Activated T-helper 17 cell treated with anti-CD3 and anti-CD28 coated beads, Interleukin-2, amount 50 U/mL, for 72 hours (primary cell): ENCODE measurements around the gene SLC26A11. TPM values are rescaled to one million over a fixed set of nuclear protein-coding genes. Genes with fewer than 3 reads are reported as not detected.

Source experiments
- ATAC-seq: fragments of 150-1000 bp; cut with Tn5 transposase; replicated peaks from 2 replicates; pipeline ENCODE4 v1.10.0; 2021; ENCODE audit warnings: mild to moderate bottlenecking, moderate library complexity
- H3K27ac Mint-ChIP-seq: one replicate; pipeline ENCODE4 v1.8.0; 2022; ENCODE audit warnings: mixed read lengths
- H3K27me3 Mint-ChIP-seq: one replicate; pipeline ENCODE4 v1.8.0; 2022; ENCODE audit warnings: mixed read lengths
- H3K36me3 Mint-ChIP-seq: one replicate; pipeline ENCODE4 v1.8.0; 2022; ENCODE audit warnings: low read depth, mild to moderate bottlenecking, mixed read lengths
- H3K4me1 Mint-ChIP-seq: one replicate; pipeline ENCODE4 v1.8.0; 2022; ENCODE audit warnings: mixed read lengths
- H3K4me3 Mint-ChIP-seq: one replicate; pipeline ENCODE4 v1.8.0; 2022; ENCODE audit warnings: mild to moderate bottlenecking, mixed read lengths
- H3K9me3 Mint-ChIP-seq: one replicate; pipeline ENCODE4 v1.8.0; 2022; ENCODE audit warnings: mixed read lengths
- total RNA-seq, 2 donors: library from RNA; stranded (reverse); gene quantifications; one replicate each; pipeline ENCODE4 v1.2.3, GENCODE V29; 2022

The SLC26A11 gene
- total RNA-seq, 2 donors from 2014 or later, result 23.5 to 37.3 TPM

DNA sequence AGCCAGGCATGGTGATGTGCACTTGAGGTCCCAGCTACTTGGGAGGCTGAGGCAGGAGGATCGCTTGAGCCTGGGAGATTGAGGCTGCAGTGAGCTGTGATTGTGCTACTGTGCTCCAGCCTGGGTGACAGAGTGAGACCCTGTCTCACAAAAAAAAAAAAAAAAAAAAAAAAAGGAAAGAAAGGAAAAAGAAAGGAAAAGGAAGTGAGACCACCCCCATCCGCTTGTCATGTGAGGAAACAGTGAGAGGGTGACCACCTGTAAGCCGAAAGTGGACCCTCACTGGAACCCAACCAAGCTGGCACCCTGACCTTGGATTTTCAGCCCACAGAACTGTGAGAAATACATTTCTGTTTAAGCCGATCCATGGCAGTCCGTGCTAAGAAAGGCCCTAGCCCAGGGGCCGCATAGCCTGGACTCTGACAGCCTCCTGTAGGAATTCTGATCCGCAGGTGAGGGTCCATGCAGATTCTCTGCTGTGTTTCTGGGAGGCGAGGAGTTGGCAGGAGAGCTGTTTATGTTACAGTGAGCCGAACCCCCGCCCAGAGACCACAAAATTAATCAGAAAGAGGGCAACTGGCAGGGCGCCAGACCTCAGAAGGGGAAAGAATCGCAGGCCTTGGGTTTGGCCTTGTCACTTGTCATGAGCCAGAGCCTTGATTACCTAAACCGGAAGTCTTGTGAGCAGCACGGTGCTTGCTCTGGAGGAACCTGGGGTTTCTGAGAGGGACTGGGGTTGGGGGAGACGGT lies 1.0 kb upstream of the SLC26A11 start:
- Mint-ChIP-seq H3K9me3 (no peaks in the 10 kb centered on the region), H3K36me3 (peaks cover 55% of the 10 kb centered on the region), H3K27me3 (no peaks in the 10 kb centered on the region), H3K4me3 (peak overlapping the region; percentile 89), H3K4me1 (peaks cover 11% of the 10 kb centered on the region), H3K27ac (peak overlapping the region; percentile 96)
- ATAC-seq, result peak; percentile 91

DNA sequence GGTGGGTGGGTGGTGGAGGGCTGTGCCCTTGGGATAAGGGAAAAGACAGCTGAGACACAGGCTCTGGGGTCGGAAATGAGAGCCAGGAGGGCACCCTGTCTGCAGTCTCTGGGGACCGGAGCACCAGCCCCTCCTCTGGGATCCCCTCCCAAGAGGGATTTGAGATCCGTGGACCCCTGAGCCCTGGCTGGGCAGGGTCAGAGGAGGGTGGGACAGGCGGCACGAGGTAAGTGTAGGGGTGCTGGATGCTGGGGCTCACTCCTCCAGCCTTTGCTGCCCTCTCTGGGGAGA lies 519 bp upstream of the SLC26A11 start:
- H3K4me3 Mint-ChIP-seq, result peak overlapping the region; percentile 89
- peaks cover 52% of the 10 kb centered on the region for H3K36me3 Mint-ChIP-seq
- ATAC-seq, result no peak
- H3K4me1 Mint-ChIP-seq, result peaks cover 13% of the 10 kb centered on the region
- H3K9me3 Mint-ChIP-seq, result no peaks in the 10 kb centered on the region
- H3K27me3 Mint-ChIP-seq, result no peaks in the 10 kb centered on the region
- peak overlapping the region; percentile 96 for H3K27ac Mint-ChIP-seq

DNA sequence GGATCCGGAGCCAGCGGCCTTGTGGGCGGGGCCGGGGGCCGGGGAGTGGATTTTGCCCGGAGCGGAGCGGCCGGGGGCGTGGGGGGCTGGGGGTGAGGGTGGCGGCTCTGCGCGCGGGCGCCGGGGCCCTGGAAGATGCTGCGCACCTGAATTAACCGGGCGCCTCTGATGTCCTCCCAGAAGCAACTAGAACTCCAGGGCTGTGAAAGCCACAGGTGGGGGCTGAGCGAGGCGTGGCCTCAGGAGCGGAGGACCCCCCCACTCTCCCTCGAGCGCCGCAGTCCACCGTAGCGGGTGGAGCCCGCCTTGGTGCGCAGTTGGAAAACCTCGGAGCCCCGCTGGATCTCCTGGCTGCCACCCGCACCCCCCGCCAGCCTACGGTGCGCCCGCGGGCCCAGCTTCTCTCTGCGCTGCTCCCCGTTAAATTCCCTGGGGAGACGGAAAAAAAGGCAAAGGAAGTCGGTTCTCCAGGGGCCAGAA lies 549 bp downstream of the SLC26A11 start:
- peak overlapping the region; percentile 73 for H3K27ac Mint-ChIP-seq
- no peaks in the 10 kb centered on the region for H3K27me3 Mint-ChIP-seq
- H3K9me3 Mint-ChIP-seq, result no peaks in the 10 kb centered on the region
- peak overlapping the region; percentile 66 for H3K4me3 Mint-ChIP-seq
- H3K36me3 Mint-ChIP-seq, result peaks cover 43% of the 10 kb centered on the region
- ATAC-seq, result no peak
- peaks cover 13% of the 10 kb centered on the region for H3K4me1 Mint-ChIP-seq

DNA sequence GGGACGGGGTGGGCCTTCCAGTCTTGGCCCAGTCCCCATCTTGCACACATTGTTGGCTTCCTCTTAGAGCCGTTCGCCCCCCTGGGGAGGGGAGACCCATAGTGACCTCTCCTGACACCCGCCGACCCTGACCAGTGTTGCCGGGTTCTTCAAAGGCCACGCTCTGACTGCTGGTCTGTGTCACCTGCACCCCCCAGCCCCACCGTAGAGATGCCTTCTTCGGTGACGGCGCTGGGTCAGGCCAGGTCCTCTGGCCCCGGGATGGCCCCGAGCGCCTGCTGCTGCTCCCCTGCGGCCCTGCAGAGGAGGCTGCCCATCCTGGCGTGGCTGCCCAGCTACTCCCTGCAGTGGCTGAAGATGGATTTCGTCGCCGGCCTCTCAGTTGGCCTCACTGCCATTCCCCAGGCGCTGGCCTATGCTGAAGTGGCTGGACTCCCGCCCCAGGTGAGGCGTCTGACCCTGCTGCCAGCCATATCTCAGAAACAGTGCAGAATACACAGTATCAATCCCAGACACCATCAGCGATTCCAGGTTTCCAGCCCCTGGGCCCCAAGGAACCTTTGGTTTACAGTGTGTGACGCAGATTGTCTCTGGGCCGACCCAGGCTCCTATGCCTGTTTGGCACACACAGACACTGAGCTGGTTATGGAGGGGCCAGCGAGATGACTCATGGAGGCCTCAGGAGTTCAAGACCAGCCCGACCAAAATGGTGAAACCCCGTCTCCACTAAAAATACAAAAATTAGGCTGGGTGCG lies 1.3 kb downstream of the SLC26A11 start:
- H3K27ac Mint-ChIP-seq, result peak overlapping the region; percentile 73
- no peaks in the 10 kb centered on the region for H3K27me3 Mint-ChIP-seq
- ATAC-seq, result no peak
- peaks cover 13% of the 10 kb centered on the region for H3K4me1 Mint-ChIP-seq
- peak overlapping the region; percentile 66 for H3K4me3 Mint-ChIP-seq
- H3K36me3 Mint-ChIP-seq, result peaks cover 35% of the 10 kb centered on the region
- no peaks in the 10 kb centered on the region for H3K9me3 Mint-ChIP-seq

DNA sequence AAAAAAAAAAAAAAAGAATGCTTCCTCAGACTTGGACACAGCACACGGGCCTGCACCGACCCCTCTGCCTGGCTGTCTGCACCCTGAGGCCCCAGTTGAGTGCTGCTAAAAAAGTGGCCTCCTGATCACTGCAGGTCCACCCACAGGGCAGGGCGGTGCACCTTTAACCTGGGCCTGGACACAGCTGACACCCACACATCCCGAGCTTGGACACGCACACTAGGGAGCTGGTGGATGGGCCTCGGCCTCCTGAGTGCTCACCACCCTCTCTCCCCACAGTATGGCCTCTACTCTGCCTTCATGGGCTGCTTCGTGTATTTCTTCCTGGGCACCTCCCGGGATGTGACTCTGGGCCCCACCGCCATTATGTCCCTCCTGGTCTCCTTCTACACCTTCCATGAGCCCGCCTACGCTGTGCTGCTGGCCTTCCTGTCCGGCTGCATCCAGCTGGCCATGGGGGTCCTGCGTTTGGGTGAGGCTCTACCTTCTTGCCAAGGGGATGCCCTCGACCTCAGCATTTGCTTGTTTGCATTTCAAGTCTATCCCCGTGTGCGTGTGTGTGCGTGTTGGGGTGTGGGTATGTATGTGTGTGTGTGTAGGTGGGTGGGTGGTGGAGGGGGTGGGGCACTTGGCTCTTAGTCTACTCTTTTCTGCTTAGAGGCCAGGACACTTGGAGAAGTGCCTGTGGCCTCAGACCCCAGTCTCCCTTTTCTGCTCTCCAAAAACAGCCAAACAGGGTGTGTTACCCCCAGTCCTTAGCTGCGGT lies 2.3 kb downstream of the SLC26A11 start:
- Mint-ChIP-seq H3K4me3 (no peak overlapping the region), H3K4me1 (peaks cover 8% of the 10 kb centered on the region), H3K27ac (peak overlapping the region; percentile 29), H3K36me3 (peaks cover 28% of the 10 kb centered on the region), H3K9me3 (no peaks in the 10 kb centered on the region), H3K27me3 (no peaks in the 10 kb centered on the region)
- ATAC-seq, result no peak

DNA sequence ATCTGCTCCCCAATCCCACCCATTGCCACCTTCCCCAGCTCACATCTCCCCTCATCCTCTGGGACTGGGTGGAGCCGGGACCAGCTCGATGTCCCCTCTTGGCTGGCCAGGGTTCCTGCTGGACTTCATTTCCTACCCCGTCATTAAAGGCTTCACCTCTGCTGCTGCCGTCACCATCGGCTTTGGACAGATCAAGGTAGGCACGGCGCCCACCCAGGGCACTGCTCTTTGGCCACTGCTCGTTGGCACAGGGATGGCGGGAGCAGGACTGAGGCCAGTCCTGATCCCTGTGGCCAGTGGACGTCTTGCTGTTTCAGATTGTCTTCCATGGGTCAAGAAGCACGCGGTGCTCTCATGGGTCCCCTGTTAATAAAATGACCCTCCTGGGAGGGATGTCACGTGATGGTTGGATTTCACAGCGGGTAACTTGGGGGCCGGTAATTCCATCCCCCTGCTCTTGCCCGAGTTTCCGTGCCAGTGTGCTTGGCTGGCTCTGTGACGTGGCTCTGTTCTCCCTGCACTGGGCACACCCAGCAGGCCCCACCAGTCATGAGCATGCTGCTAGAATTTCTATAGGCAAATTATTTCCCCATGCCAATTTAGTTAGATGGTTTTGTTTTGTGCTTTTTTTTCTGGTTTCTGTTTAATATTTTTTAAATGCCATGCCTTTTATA lies 3.1 kb downstream of the SLC26A11 start:
- Mint-ChIP-seq H3K36me3 (peaks cover 24% of the 10 kb centered on the region), H3K27me3 (no peaks in the 10 kb centered on the region), H3K4me3 (no peak overlapping the region), H3K27ac (peak overlapping the region; percentile 29), H3K9me3 (no peaks in the 10 kb centered on the region), H3K4me1 (peaks cover 6% of the 10 kb centered on the region)
- no peak for ATAC-seq

DNA sequence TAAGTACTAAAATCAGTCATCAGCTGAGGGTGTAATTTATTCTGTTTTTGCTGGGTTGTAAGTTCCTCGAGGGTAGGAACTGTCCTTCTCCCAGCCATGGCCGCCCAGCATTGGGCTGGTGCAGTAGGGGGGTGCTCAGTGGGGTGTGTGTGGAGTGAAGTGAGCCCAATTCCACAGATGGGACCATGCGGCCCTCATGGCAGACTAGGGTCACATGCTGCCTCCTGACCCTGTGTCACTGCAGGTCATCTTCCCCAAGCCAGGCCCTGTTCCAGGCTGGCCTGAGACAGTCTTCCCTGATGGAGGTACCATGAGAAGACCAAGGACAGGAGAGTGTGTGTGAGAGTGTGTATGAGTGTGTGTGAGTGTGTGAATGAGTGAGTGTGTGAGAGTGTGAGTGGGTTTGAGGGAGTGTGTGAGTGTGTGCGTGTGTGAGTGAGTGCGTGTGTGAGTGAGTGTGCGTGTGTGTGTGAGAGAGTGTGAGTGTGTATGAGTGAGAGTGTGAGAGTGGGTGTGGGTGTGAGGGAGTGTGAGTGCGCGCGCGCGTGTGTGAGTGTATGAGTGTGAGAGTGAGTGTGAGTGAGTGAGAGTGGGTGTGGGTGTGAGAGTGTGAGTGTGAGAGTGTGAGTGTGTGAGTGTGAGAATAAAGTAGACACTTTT lies 3.7 kb downstream of the SLC26A11 start:
- H3K27ac Mint-ChIP-seq, result peak overlapping the region; percentile 11
- H3K27me3 Mint-ChIP-seq, result no peaks in the 10 kb centered on the region
- peaks cover 6% of the 10 kb centered on the region for H3K4me1 Mint-ChIP-seq
- peaks cover 17% of the 10 kb centered on the region for H3K36me3 Mint-ChIP-seq
- H3K4me3 Mint-ChIP-seq, result no peak overlapping the region
- ATAC-seq, result no peak
- H3K9me3 Mint-ChIP-seq, result no peaks in the 10 kb centered on the region

DNA sequence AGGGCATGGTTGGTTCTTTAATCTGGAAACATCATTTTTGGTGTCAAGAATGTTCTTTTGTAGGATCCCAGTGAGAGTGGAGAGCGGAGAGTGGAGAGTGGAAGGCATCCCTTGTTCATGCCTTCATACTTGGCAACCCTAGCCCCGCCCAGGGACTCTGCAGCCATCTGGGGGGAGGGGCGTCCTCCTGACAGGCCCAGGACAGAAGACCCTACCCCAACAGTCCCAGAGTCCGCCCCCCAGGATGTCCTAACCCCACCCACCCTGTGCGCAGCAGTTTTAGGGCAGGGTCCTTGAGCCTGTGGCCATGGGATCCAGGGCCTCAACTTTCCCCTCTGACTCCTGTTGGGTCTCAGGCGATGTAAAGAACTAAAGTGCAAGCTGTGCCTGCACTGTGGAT lies 4.5 kb downstream of the SLC26A11 start:
- H3K27me3 Mint-ChIP-seq, result no peaks in the 10 kb centered on the region
- ATAC-seq, result no peak
- no peak overlapping the region for H3K27ac Mint-ChIP-seq
- no peak overlapping the region for H3K4me3 Mint-ChIP-seq
- no peaks in the 10 kb centered on the region for H3K9me3 Mint-ChIP-seq
- H3K4me1 Mint-ChIP-seq, result peaks cover 6% of the 10 kb centered on the region
- peaks cover 11% of the 10 kb centered on the region for H3K36me3 Mint-ChIP-seq

DNA sequence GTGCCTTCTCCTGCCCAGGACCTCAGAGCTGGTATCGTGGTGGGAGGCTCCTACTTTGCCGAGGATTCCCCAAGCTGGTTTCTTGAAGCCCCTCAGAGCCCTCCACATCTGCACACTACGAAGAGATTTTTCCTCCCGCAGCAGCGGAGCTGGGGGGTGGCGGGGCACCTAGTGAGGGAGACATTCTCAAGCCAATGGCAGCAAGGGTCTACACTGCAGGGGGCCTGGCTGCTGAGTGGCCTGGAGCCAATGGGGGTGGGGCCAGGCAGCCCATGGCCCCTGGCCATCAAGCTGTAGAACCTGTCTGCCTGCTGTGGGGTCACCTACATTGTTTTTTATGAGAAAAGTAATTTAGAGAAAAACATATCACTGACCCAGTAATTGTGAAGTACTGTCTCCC lies 5.0 kb downstream of the SLC26A11 start:
- peaks cover 13% of the 10 kb centered on the region for H3K36me3 Mint-ChIP-seq
- H3K4me1 Mint-ChIP-seq, result peaks cover 6% of the 10 kb centered on the region
- no peaks in the 10 kb centered on the region for H3K9me3 Mint-ChIP-seq

DNA sequence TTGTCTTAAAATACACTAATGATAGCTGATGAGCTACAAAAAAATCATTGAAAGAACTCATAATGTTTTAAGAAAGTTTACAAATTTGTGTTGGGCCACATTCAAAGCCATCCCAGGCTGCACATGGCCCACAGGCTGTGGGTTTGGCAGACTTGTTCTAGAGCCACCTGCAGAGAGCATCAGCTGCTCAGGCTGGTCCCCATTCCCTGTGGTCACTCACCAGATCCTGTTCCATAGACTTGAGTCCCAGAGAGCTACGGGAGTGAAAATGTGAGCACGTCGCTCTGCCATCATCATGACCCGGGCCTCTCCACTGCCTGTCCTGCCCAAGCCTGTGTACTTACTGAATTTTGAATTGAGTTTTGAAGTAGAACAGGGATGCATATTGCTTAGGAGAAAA lies 6.9 kb downstream of the SLC26A11 start:
- H3K36me3 Mint-ChIP-seq, result peaks cover 30% of the 10 kb centered on the region
- H3K27ac Mint-ChIP-seq, result no peak overlapping the region
- H3K27me3 Mint-ChIP-seq, result no peaks in the 10 kb centered on the region
- no peak for ATAC-seq
- peaks cover 5% of the 10 kb centered on the region for H3K9me3 Mint-ChIP-seq
- no peak overlapping the region for H3K4me3 Mint-ChIP-seq
- peaks cover 6% of the 10 kb centered on the region for H3K4me1 Mint-ChIP-seq

More for the DNA sequence above, 5.0 kb downstream of the SLC26A11 start:
- ATAC-seq, result no peak
- no peak overlapping the region for H3K27ac Mint-ChIP-seq
- no peaks in the 10 kb centered on the region for H3K27me3 Mint-ChIP-seq
- no peak overlapping the region for H3K4me3 Mint-ChIP-seq

DNA sequence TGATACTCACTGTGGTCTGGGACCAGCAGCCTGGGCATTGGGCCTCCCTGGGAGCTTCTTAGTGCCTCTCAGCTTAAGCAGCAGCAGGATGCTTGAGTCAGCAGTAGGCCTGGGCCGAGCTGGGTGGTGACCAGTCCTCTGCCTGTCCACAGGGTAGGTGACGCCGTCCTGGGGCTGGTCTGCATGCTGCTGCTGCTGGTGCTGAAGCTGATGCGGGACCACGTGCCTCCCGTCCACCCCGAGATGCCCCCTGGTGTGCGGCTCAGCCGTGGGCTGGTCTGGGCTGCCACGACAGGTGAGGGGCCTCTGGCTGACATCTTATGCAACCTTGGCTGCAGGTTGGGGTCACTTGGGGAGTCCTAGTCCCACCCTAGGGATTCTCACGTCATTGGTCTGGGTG lies 7.4 kb downstream of the SLC26A11 start:
- Mint-ChIP-seq H3K27ac (no peak overlapping the region), H3K36me3 (peaks cover 35% of the 10 kb centered on the region), H3K4me3 (no peak overlapping the region), H3K4me1 (peaks cover 6% of the 10 kb centered on the region), H3K9me3 (peaks cover 9% of the 10 kb centered on the region), H3K27me3 (no peaks in the 10 kb centered on the region)
- ATAC-seq, result no peak

DNA sequence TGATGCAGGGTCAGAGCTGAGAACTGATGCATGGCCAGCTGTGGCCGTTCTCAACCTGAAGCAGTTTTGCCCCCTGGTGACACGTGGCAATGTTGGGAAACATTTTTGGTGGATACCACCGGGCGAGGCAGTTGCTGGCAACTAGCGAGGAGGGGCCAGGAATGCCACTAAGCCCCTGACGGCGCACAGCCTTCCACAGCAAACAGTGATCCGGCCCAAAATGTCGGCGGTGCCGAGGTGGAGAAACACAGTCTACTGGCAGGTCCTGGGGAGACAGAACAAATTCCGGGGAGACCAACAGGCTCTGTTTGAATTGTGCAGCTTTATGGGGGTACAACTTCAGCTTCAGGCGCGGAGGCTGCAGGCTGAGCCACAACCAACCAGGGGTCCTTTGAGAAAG lies 8.2 kb downstream of the SLC26A11 start:
- Mint-ChIP-seq H3K4me1 (peaks cover 6% of the 10 kb centered on the region), H3K27ac (no peak overlapping the region), H3K4me3 (no peak overlapping the region), H3K36me3 (peaks cover 34% of the 10 kb centered on the region), H3K9me3 (peaks cover 13% of the 10 kb centered on the region), H3K27me3 (no peaks in the 10 kb centered on the region)
- no peak for ATAC-seq

DNA sequence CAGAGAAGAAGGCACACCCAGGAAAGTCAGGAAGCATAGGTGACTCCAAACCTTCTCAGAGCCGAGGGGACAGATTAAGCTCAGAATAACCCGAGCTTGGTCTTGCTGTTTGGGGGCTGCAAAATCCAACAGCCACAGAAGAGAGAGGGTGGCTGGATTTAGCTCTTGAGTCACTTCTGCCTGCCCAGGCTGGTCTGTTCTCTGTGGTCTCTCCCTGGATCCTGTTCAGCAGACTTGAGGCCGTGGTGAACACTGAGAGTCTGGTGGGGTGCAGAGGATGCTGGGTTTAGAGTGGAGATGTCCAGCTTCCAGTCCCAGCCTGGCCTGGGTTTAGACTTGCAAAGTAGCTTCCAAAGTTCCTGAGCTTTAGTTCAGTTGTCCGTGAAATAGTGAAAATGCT lies 8.8 kb downstream of the SLC26A11 start:
- Mint-ChIP-seq H3K27me3 (no peaks in the 10 kb centered on the region), H3K4me1 (peaks cover 3% of the 10 kb centered on the region), H3K4me3 (no peak overlapping the region), H3K36me3 (peaks cover 39% of the 10 kb centered on the region), H3K9me3 (peaks cover 13% of the 10 kb centered on the region), H3K27ac (no peak overlapping the region)
- ATAC-seq, result no peak

DNA sequence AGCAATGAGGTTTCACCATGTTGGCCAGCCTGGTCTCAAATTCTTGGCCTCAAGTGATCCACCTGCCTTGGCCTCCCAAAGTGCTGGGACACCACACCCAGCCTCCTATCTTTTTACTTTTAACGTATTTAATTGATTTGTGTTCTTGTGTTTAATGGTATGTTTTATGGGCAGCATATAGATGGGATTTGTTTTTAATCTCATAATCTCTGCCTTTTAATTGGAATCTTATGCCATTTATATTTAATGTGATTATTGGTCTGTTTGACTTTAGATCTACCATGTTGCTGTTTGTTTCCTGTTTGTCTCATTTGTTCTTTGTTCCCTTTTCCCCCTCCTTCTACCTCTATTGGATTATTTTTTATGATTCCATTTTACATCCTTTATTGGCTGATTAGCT lies 12.2 kb downstream of the SLC26A11 start:
- no peak overlapping the region for H3K4me3 Mint-ChIP-seq
- peaks cover 71% of the 10 kb centered on the region for H3K36me3 Mint-ChIP-seq
- no peak for ATAC-seq
- no peaks in the 10 kb centered on the region for H3K27me3 Mint-ChIP-seq
- peaks cover 13% of the 10 kb centered on the region for H3K9me3 Mint-ChIP-seq
- H3K27ac Mint-ChIP-seq, result no peak overlapping the region
- H3K4me1 Mint-ChIP-seq, result no peaks in the 10 kb centered on the region
